SK-N-SH (cell line): ENCODE measurements around the gene HOXD10. TPM values are rescaled to one million over a fixed set of nuclear protein-coding genes. Genes with fewer than 3 reads are reported as not detected.

Experiments used
- CTCF ChIA-PET: fragments of 300-600, 350-600 bp; formaldehyde crosslinking; extraction: SDS; loops from one replicate; lab custom pipeline; 2021; lab: Yijun Ruan, JAX
- POLR2A ChIA-PET: fragments of 350-600 bp; sonication (Branson Sonifier 250); formaldehyde crosslinking; extraction: SDS; loops from one replicate; lab custom pipeline; 2020; ENCODE audit warnings: antibody characterized with exemption, inconsistent platforms; lab: Yijun Ruan, JAX
- DNase-seq: peaks from one replicate; pipeline ENCODE4 v3.0.0; 2012
- H2AFZ ChIP-seq: fragments of 200-600 bp; sonication (generic); 2 replicates; pipeline ENCODE4 v1.8.1; 2016; ENCODE audit warnings: antibody characterized with exemption, mild to moderate bottlenecking, low read depth
- H3F3A ChIP-seq: fragments of 200-600 bp; sonication (generic); replicated peaks from 2 replicates; pipeline ENCODE3; 2016; ENCODE audit warnings: antibody characterized with exemption, mild to moderate bottlenecking; ENCODE audit not compliant: insufficient read depth
- H3K27ac ChIP-seq, 2 experiments: fragments of 200-500 bp in 1 of 2; fragments of 200-600 bp in 1 of 2; sonication (Bioruptor generic) in 1 of 2; sonication (generic), shearing (Covaris generic) in 1 of 2; 2 replicates each; pipeline versions ENCODE4 v1.5.1 to v1.6.1; 2014 to 2016; ENCODE audit warnings: low read depth in 2 of 2, inconsistent platforms in 1 of 2, low read length in 1 of 2, mild to moderate bottlenecking in 1 of 2, mixed read lengths in 1 of 2
- H3K27me3 ChIP-seq: fragments of 200-600 bp; sonication (generic), shearing (Covaris generic); 2 replicates; pipeline ENCODE4 v1.6.1; 2016; ENCODE audit warnings: mixed run types; ENCODE audit not compliant: insufficient read depth
- H3K36me3 ChIP-seq, 2 experiments: fragments of 200-500 bp in 1 of 2; fragments of 200-600 bp in 1 of 2; sonication (Bioruptor generic) in 1 of 2; sonication (generic) in 1 of 2; replicated peaks in 1 of 2; 2 replicates each; pipeline versions ENCODE3 to v1.5.1; 2014 to 2016; ENCODE audit warnings: low read length in 1 of 2, mild to moderate bottlenecking in 1 of 2; ENCODE audit not compliant: insufficient read depth in 2 of 2, control insufficient read depth in 1 of 2
- H3K4me1 ChIP-seq, 2 experiments: fragments of 200-500 bp in 1 of 2; fragments of 200-600 bp in 1 of 2; sonication (Bioruptor generic) in 1 of 2; sonication (generic), shearing (Covaris generic) in 1 of 2; 2 replicates each; pipeline versions ENCODE4 v1.5.1 to v1.6.1; 2014 to 2016; ENCODE audit warnings: low read depth in 1 of 2, low read length in 1 of 2, mixed run types in 1 of 2; ENCODE audit not compliant: insufficient read depth in 2 of 2, control insufficient read depth in 1 of 2
- H3K4me2 ChIP-seq: fragments of 200-600 bp; sonication (generic), shearing (Covaris generic); 2 replicates; pipeline ENCODE4 v1.6.1; 2017; ENCODE audit warnings: mixed run types
- H3K4me3 ChIP-seq, 2 experiments: fragments of 200-500 bp in 1 of 2; fragments of 200-600 bp in 1 of 2; sonication (Bioruptor generic) in 1 of 2; sonication (generic), shearing (Covaris generic) in 1 of 2; 2 replicates each; pipeline versions ENCODE4 v1.5.1 to v1.8.1; 2014 to 2016; ENCODE audit warnings: low read depth in 2 of 2, inconsistent platforms in 1 of 2, low read length in 1 of 2, mild to moderate bottlenecking in 1 of 2, mixed read lengths in 1 of 2, moderate library complexity in 1 of 2
- H3K79me2 ChIP-seq: fragments of 200-600 bp; sonication (generic); 2 replicates; pipeline ENCODE4 v1.8.1; 2017; ENCODE audit warnings: mild to moderate bottlenecking; ENCODE audit not compliant: insufficient read depth
- H3K9ac ChIP-seq: fragments of 200-600 bp; sonication (generic); 2 replicates; pipeline ENCODE4 v1.6.1; 2017; ENCODE audit warnings: mixed run types
- H3K9me2 ChIP-seq: fragments of 200-600 bp; sonication (generic); 2 replicates; pipeline ENCODE4 v1.6.1; 2017; ENCODE audit warnings: mixed run types
- H3K9me3 ChIP-seq: fragments of 200-600 bp; sonication (generic); 2 replicates; pipeline ENCODE4 v1.6.1; 2017; ENCODE audit warnings: mixed run types, mild to moderate bottlenecking, moderate library complexity
- H4K20me1 ChIP-seq: fragments of 200-600 bp; sonication (generic); 2 replicates; pipeline ENCODE4 v1.6.1; 2017; ENCODE audit warnings: mild to moderate bottlenecking, mixed run types; ENCODE audit not compliant: insufficient read depth
- CHD2 ChIP-seq: fragments of 150-350 bp; IDR thresholded peaks from 2 replicates; pipeline ENCODE4 v1.6.1; 2018; ENCODE audit warnings: low read length; ENCODE audit not compliant: partially characterized antibody
- ELF1 ChIP-seq: IDR thresholded peaks from 2 replicates; pipeline ENCODE4 v1.4.0; 2012
- EP300 ChIP-seq, 2 experiments: IDR thresholded peaks; 2 replicates each; pipeline versions ENCODE4 v1.4.0 to v1.6.1; 2012; ENCODE audit warnings: borderline replicate concordance in 1 of 2, low read depth in 1 of 2, low read length in 1 of 2
- EZH2phosphoT487 ChIP-seq: fragments of 200-600 bp; sonication (generic); IDR thresholded peaks from 2 replicates; pipeline ENCODE4 v1.6.1; 2017; ENCODE audit warnings: low read depth, mixed run types, mild to moderate bottlenecking, antibody characterized with exemption, moderate library complexity, borderline replicate concordance
- FOXJ3 ChIP-seq: sonication (generic); formaldehyde crosslinking; IDR thresholded peaks from 2 replicates; pipeline ENCODE4 v1.5.1; 2020; ENCODE audit warnings: mild to moderate bottlenecking, missing genetic modification reagents
- GABPA ChIP-seq: IDR thresholded peaks from 2 replicates; pipeline ENCODE4 v1.4.0; 2012; ENCODE audit warnings: low read depth, mild to moderate bottlenecking
- JUND ChIP-seq: IDR thresholded peaks from 2 replicates; pipeline ENCODE4 v1.4.0; 2012
- MEF2A ChIP-seq: IDR thresholded peaks from 2 replicates; pipeline ENCODE4 v1.4.0; 2012; ENCODE audit warnings: low read depth, borderline replicate concordance
- RAD21 ChIP-seq: IDR thresholded peaks from 2 replicates; pipeline ENCODE4 v1.6.1; 2012; ENCODE audit warnings: mild to moderate bottlenecking, low read length
- RCOR1 ChIP-seq: fragments of 150-350 bp; IDR thresholded peaks from 2 replicates; pipeline ENCODE4 v1.6.1; 2017; ENCODE audit warnings: antibody characterized with exemption, low read length
- RFX5 ChIP-seq: IDR thresholded peaks from 2 replicates; pipeline ENCODE4 v1.6.1; 2012; ENCODE audit warnings: mild to moderate bottlenecking, improper control_type of control experiment, low read length
- RXRA ChIP-seq: IDR thresholded peaks from 2 replicates; pipeline ENCODE4 v1.4.0; 2012; ENCODE audit warnings: low read depth, mild to moderate bottlenecking, borderline replicate concordance
- SIN3A ChIP-seq: IDR thresholded peaks from 2 replicates; pipeline ENCODE4 v1.6.1; 2012; ENCODE audit warnings: low read depth, mild to moderate bottlenecking, low read length, moderate library complexity, borderline replicate concordance
- SMC3 ChIP-seq: IDR thresholded peaks from 2 replicates; pipeline ENCODE4 v1.6.1; 2012; ENCODE audit warnings: low read depth, low read length, improper control_type of control experiment
- TEAD4 ChIP-seq: IDR thresholded peaks from 2 replicates; pipeline ENCODE4 v1.4.0; 2012; ENCODE audit warnings: mild to moderate bottlenecking, borderline replicate concordance; ENCODE audit not compliant: insufficient read depth
- YY1 ChIP-seq: IDR thresholded peaks from 2 replicates; pipeline ENCODE4 v1.4.0; 2012; ENCODE audit warnings: low read depth, mild to moderate bottlenecking
- WGBS: methylation state at CpG from one replicate; pipeline ENCODE4 v1.1.6; 2017; ENCODE audit warnings: low lambda C conversion rate; 5-methylcytosine and 5-hydroxymethylcytosine counted together
- polyA plus RNA-seq, 3 experiments: library from polyadenylated mRNA; depleted of rRNA; stranded (reverse); fragments of >200 nt; gene quantifications; 2 replicates each; pipeline ENCODE4 v1.2.3, GENCODE V29; 2012
- TF ChIP-seq, protein P1 (sequence below): fragments of 150-350 bp; IDR thresholded peaks from 2 replicates; pipeline ENCODE4 v1.6.1; 2016; ENCODE audit warnings: mild to moderate bottlenecking, low read depth, low read length
- TF ChIP-seq, protein P2 (sequence below): IDR thresholded peaks from 2 replicates; pipeline ENCODE4 v1.4.0; 2012; ENCODE audit warnings: low read depth, borderline replicate concordance
- TF ChIP-seq, protein P3 (sequence below): IDR thresholded peaks from 2 replicates; pipeline ENCODE4 v1.6.1; 2012; ENCODE audit warnings: mild to moderate bottlenecking, low read depth, low read length, moderate library complexity

The HOXD10 gene
- polyA plus RNA-seq, 1 of the 3 experiments (the other 2 are of a cell fraction): 0.10 TPM

DNA sequence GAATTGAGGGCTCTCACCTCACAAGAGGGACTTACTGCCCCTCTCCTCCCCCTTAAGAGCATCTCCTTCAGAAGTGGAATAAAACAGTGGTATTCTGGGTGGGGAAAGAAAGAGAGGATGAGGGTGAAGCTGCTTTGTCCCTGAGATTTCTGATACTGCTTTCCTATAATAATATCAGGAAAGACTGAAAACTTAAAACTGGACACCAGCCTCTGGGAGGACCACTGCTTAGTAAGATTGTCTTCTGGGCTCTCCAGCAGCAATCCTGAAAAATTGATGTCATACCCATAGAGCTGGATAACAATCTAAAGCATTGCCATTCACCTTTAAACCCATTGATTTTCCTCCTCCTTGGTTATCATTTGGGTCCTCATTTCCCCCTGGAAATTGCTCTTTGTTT lies 30.1 kb downstream of the HOXD10 start:
- H3K4me3 ChIP-seq: no peak overlapping the region
- no peaks in the 10 kb centered on the region for H3F3A ChIP-seq
- TF ChIP-seq, protein P1, sequence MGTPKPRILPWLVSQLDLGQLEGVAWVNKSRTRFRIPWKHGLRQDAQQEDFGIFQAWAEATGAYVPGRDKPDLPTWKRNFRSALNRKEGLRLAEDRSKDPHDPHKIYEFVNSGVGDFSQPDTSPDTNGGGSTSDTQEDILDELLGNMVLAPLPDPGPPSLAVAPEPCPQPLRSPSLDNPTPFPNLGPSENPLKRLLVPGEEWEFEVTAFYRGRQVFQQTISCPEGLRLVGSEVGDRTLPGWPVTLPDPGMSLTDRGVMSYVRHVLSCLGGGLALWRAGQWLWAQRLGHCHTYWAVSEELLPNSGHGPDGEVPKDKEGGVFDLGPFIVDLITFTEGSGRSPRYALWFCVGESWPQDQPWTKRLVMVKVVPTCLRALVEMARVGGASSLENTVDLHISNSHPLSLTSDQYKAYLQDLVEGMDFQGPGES: no peak
- TF ChIP-seq RAD21: no peak
- TF ChIP-seq TEAD4: no peak
- no peak for TF ChIP-seq RFX5
- no peak for TF ChIP-seq RCOR1
- H2AFZ ChIP-seq: no peak overlapping the region
- H3K9ac ChIP-seq: no peak overlapping the region
- H3K4me2 ChIP-seq: no peak overlapping the region
- H3K79me2 ChIP-seq: peaks cover 4% of the 10 kb centered on the region
- H3K27ac ChIP-seq: no peak overlapping the region
- no peak for DNase-seq
- H3K9me3 ChIP-seq: no peaks in the 10 kb centered on the region
- no peaks in the 10 kb centered on the region for H3K36me3 ChIP-seq
- H3K4me1 ChIP-seq: peaks cover 0 to 8% of the 10 kb centered on the region in 2 experiments; a peak in 1 of 4 replicates
- CTCF ChIA-PET: interaction anchor here (1.1 to 11.3 kb wide), 5 partner anchors 309 to 505 kb away, joined by 3 to 154 read pairs (median 4); no protein-coding TSS in a partner anchor
- no peaks in the 10 kb centered on the region for H3K27me3 ChIP-seq
- no peaks in the 10 kb centered on the region for H3K9me2 ChIP-seq
- POLR2A ChIA-PET: no interaction called here
- no peaks in the 10 kb centered on the region for H4K20me1 ChIP-seq

DNA sequence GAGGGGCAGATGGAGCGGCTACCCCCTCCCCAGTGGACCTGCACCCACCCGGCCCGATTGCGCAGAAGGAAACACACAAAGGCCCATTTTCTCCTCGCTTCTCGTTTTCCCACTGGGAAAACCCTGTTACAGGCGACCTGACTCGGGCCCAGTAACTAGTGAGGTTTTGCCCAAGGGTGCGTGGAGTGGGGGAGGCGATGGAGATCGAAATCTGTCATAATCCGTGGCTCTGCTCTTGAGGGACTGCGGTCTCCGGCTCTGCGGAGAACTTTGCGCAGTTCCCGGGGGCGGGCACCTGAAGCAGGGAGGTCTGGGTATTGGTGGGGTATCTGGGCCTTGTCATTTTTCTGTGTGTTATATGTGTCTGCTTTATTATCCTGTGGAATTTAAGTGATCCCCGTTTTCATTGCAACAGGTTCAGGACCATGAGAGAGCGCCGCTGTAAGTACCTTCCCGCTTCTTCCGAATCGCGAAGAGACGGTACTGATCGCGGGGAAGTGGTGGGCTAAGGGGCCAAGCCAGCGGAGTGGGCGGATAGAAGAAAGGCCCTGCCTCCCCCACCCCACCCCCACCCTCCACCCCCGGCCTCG lies 30.7 kb downstream of the HOXD10 start:
- Histone ChIP-seq H3K36me3 (no peaks in the 10 kb centered on the region), H3K9me2 (no peaks in the 10 kb centered on the region), H3K4me2 (no peak overlapping the region), H3K79me2 (peaks cover 4% of the 10 kb centered on the region), H4K20me1 (no peaks in the 10 kb centered on the region), H3K4me1 (peaks cover 0 to 8% of the 10 kb centered on the region in 2 experiments; a peak in 1 of 4 replicates), H3K27ac (no peak overlapping the region), H3K4me3 (no peak overlapping the region), H3K27me3 (no peaks in the 10 kb centered on the region), H2AFZ (no peak overlapping the region), H3F3A (no peaks in the 10 kb centered on the region), H3K9ac (no peak overlapping the region), H3K9me3 (no peaks in the 10 kb centered on the region)
- ChIA-PET POLR2A (no interaction called here), CTCF (interaction anchor here (0.6 to 1.4 kb wide), 6 partner anchors 407 to 505 kb away, joined by 3 to 4 read pairs (median 4); no protein-coding TSS in a partner anchor)
- WGBS: 95% methylated on average over 32 of the region's 32 CpGs
- no peak for DNase-seq
- TF ChIP-seq RFX5 (no peak), YY1 (no peak), JUND (no peak), GABPA (no peak), SMC3 (no peak), EZH2phosphoT487 (no peak), FOXJ3 (CRISPR knock-in tag) (no peak), MEF2A (no peak), RXRA (no peak), SIN3A (no peak), CHD2 (no peak), RCOR1 (no peak), EP300 (IDR thresholded peaks at IDR 0.05; ENCODE audit: borderline replicate concordance in 1 of 2, low read depth in 1 of 2, low read length in 1 of 2) (no peak), ELF1 (no peak)
- TF ChIP-seq, protein P2, sequence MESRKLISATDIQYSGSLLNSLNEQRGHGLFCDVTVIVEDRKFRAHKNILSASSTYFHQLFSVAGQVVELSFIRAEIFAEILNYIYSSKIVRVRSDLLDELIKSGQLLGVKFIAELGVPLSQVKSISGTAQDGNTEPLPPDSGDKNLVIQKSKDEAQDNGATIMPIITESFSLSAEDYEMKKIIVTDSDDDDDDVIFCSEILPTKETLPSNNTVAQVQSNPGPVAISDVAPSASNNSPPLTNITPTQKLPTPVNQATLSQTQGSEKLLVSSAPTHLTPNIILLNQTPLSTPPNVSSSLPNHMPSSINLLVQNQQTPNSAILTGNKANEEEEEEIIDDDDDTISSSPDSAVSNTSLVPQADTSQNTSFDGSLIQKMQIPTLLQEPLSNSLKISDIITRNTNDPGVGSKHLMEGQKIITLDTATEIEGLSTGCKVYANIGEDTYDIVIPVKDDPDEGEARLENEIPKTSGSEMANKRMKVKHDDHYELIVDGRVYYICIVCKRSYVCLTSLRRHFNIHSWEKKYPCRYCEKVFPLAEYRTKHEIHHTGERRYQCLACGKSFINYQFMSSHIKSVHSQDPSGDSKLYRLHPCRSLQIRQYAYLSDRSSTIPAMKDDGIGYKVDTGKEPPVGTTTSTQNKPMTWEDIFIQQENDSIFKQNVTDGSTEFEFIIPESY: no peak
- TF ChIP-seq, protein P3, sequence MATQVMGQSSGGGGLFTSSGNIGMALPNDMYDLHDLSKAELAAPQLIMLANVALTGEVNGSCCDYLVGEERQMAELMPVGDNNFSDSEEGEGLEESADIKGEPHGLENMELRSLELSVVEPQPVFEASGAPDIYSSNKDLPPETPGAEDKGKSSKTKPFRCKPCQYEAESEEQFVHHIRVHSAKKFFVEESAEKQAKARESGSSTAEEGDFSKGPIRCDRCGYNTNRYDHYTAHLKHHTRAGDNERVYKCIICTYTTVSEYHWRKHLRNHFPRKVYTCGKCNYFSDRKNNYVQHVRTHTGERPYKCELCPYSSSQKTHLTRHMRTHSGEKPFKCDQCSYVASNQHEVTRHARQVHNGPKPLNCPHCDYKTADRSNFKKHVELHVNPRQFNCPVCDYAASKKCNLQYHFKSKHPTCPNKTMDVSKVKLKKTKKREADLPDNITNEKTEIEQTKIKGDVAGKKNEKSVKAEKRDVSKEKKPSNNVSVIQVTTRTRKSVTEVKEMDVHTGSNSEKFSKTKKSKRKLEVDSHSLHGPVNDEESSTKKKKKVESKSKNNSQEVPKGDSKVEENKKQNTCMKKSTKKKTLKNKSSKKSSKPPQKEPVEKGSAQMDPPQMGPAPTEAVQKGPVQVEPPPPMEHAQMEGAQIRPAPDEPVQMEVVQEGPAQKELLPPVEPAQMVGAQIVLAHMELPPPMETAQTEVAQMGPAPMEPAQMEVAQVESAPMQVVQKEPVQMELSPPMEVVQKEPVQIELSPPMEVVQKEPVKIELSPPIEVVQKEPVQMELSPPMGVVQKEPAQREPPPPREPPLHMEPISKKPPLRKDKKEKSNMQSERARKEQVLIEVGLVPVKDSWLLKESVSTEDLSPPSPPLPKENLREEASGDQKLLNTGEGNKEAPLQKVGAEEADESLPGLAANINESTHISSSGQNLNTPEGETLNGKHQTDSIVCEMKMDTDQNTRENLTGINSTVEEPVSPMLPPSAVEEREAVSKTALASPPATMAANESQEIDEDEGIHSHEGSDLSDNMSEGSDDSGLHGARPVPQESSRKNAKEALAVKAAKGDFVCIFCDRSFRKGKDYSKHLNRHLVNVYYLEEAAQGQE: no peak
